RCC 7860 (cell line): ENCODE results near the gene SRRM1.

Source experiments
- DNase-seq: peaks from one replicate; pipeline ENCODE4 v3.0.0-alpha.2; 2015; ENCODE audit warnings: low spot score
- FAIRE-seq: peaks from 2 replicates; lab custom pipeline; 2012; peaks lifted over from hg19 to GRCh38; lab: Jason Lieb, UNC

The SRRM1 gene, protein sequence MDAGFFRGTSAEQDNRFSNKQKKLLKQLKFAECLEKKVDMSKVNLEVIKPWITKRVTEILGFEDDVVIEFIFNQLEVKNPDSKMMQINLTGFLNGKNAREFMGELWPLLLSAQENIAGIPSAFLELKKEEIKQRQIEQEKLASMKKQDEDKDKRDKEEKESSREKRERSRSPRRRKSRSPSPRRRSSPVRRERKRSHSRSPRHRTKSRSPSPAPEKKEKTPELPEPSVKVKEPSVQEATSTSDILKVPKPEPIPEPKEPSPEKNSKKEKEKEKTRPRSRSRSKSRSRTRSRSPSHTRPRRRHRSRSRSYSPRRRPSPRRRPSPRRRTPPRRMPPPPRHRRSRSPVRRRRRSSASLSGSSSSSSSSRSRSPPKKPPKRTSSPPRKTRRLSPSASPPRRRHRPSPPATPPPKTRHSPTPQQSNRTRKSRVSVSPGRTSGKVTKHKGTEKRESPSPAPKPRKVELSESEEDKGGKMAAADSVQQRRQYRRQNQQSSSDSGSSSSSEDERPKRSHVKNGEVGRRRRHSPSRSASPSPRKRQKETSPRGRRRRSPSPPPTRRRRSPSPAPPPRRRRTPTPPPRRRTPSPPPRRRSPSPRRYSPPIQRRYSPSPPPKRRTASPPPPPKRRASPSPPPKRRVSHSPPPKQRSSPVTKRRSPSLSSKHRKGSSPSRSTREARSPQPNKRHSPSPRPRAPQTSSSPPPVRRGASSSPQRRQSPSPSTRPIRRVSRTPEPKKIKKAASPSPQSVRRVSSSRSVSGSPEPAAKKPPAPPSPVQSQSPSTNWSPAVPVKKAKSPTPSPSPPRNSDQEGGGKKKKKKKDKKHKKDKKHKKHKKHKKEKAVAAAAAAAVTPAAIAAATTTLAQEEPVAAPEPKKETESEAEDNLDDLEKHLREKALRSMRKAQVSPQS

DNA sequence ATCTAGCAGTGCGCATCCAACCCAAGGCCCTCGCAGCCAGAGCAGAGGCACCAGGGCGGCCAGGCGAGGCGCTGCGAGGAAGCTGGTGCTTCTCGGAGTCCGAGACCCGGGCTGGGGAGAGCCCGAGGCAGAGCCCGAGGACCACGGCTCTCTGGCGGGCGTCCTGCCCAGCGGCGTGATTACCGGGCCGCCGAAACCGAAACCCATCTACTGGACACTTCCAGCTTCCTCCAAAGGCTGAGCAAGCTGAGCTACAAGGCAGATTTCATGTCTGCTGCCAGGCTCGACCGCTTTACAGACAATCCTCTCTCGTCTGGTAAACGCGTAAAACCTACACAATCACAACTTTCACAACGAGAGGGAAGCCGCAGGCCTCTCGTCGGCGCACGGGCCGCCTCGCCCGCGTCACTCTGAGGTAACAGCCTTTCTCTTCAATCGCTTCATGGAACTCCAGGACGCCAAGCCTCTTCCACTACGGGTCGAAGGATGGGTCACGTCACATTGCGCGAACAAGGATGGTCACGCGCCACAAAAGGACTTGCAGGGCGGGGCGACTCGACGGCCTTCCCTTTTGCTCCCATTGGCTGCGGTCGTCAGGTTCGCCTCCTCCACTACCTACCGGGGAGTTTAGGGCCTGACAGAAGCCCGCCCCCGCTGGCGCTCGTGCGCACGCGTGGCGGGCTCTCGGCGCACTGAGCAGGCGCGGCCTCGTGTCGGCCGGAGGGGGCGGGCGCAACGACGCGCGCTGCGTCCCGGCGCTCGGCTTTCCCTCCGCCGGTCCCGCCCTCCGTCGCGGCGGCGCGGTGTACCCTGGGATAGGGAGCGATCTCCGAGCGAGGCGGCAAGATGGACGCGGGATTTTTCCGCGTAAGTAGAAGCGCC is at the start of gene SRRM1:
SRRM1 (plus strand) TSS at position 822 of the 882 bp plus-strand sequence; CDS start at position 847, 25 bp downstream.
- DNase-seq, result peak; percentile 99
- FAIRE-seq, result peak; percentile 78

DNA sequence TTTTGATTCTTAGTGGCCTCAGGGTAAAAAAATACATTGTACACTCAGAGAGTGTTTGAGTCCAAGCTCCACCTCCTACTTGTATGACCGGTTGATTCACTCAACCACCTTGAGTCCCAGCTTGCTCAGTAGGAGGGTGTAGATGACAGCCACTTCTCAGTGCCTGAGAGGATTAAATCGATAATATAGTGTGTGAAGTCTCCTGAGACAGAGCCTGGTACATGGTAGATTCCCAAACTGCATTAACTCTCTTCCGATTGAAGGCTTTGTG is 48.8 kb upstream of the SRRM1 start:
- FAIRE-seq (no peak), DNase-seq (no peak)

DNA sequence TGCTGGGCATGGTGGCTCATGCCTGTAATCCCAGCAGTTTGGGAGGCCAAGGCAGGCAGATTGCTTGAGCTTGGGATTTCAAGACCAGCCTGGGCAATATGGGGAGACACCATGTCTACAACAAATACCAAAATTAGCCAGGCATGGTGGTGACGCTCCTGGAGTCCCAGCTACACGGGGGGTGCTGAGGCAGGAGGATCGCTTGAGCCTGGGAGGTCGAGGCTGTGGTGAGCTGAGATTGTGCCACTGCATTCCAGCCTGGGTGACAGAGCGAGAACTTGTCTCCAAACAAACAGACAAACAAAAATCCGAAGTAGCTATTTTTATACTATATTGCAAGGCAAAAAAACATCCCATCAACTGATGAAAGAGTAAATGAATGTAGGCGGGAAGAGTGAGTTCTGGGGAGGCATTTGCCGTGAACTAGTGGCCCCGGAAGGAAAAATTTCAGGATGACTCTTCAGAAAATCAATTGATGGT is 46.7 kb upstream of the SRRM1 start:
- DNase-seq (no peak), FAIRE-seq (no peak)

DNA sequence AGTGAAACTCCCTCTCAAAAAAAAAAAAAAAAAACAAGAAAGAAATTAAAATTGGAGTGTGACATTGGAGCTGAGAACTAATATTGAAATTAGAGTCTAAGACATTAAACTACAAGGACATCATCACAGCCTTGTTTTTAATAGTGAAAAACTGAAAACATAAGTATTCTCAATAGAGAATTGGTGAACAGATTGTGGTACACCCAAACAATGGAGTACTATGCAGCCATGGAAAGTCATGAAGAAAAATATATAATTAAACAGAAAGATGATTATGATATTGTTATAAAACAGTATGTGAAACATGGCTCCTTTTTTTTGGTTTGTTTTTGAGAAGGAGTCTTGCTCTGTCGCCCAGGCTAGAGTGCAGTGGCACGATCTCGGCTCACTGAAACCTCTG is 43.8 kb upstream of the SRRM1 start:
- DNase-seq, result no peak
- FAIRE-seq, result no peak

DNA sequence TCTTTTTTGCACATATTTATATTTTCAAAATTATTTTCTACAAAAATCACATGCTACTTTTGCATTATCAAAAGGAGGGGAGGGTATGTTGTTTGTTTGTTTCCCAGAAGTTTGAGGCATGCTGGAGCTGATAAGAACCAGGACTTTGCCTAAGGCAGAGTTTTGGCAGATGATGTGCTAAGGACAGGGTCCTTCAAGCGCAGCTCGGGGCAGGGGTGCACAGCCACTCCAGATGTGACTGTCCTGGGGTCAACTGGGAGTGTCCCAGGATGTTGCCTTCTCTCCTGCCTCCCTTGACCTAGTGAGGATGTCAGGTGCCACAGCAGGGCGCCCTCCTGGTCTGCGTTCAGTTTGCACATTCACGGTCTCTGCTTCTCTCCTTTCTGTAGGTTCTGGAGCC is 42.6 kb upstream of the SRRM1 start:
- no peak for FAIRE-seq
- no peak for DNase-seq

DNA sequence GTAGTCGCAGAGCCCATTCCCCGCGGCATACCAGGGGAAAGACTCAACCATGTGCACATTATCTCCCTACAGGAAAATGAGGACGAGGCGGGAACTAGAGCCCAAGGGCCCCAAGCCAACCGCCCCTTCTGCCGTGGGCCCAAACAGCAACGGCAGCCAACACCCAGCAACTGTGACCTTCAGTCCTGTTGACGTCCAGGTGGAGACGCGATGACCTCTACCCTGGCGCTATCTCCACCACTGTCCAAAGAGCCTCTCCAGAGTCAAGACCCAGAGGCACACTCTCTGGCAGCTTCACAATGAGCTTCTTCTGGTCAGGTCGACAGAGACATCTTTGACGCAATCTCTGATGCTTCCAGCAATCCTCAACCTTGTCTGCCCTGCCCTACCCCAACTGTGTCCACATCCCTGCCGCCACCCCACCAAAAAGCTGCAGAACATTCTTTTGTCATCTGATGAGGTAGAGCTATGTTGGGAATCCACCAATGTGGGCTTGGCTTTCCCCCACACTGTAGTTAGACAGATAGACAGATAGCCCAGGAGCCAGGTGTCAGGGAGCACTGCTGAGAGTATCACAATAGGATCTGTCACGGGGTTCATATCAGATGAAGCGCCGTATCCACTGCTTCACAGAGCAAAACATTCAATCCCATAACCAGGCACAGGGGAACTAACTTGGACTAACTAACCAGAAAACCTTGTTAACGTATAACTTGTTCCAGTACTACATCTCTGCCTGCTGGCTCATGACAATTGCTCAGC is 37.4 kb upstream of the SRRM1 start:
- FAIRE-seq, result no peak

DNA sequence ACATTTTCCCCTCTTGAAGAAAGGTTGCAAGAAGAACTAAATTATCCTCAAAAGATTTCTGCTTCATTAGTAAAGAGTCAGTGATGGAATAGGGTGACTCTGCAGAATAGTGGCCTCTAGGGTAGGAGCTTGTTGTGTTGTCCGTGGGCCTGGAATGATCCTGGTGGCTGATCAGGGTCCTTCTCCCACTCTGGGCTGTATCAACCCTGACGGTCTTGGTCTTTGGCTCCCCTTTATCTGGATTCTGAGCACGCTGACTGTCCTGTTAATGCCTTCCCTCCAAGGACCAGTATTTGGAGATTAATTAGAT is 36.9 kb upstream of the SRRM1 start:
- DNase-seq, result no peak
- no peak for FAIRE-seq

More for the DNA sequence above, 37.4 kb upstream of the SRRM1 start:
- no peak for DNase-seq

DNA sequence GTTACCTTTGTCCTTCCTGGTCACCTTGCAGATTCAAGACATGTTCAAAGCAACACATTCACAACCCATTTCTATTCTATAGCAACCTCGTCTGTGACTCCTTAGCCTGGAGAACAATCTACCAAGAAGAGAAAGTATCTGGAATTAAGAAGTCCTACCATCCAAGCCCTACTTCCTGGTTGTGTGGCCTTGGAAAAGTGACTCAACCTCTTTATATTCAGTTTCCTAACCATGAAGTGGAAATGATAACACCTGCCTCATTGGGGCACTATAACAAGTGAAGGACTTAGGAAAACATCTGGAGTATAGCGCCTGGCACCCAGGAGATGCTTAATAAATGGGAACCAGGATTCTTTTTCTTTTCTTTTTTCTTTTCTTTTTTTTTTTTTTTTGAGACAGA is 36.5 kb upstream of the SRRM1 start:
- no peak for DNase-seq
- no peak for FAIRE-seq

DNA sequence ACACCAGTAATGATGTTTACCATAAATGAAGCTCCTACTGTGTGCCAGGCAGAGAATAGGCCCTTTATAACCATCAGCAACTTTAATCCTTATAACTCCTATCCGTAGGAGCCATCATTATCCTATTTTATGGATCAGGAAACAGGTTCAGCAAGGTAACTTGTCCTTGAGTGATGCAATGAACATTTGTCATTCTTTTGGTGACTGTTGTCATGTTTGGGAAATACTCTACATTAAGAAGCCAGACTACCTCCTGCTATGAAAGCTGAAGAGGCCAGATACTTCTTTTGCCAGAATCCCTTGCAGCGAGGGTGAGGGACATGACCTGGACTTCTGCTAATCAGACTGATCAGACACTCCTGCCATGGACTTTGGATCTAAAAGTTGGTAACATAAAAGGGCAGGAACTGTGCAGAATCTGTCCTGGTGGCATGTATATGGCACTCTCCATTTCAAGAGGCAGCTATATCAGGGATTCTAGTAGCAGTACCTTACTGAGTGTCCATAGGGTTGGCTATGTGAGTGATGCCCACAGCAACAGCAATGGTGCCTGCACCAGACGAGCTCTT is 33.1 kb upstream of the SRRM1 start:
- DNase-seq (no peak), FAIRE-seq (no peak)

DNA sequence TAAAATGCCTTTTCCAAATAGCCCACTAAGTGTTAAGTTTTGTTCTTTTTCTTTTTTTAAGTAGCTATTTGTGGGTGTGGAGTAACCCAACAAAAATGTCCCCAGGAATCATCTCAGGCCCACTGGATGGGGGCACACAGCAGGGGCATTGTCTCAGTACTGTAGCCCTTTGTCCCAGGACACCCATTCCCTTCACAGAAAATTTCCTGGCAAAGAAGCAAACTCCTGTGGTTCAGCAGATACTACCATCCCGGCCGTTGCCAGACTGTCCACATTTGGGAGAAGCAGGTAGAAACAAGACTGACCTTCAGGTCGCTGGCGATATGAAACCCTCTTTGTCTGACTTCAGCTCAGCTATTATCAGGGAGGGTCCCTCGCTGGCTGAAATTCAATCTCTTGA is 23.7 kb upstream of the SRRM1 start:
- no peak for DNase-seq
- no peak for FAIRE-seq

DNA sequence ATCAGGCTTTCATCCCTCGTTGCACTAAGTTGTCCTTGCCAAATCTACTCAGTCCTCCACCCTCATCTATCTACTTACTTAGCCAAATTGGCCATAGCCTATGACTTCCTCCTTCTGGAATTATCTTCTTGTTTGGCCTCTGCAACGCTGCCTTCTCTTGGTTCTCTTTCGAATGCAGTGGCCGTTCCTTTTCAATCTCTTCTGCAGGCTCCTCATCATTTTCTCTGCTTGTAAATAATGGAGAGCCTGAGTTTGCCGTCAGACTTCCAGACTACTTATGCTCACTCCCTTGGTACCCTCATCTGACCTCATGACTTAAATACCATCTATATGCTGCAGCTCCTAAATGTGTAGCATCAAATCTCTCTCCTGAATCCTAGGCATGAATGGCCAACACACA is 22.4 kb upstream of the SRRM1 start:
- no peak for DNase-seq
- FAIRE-seq, result no peak

DNA sequence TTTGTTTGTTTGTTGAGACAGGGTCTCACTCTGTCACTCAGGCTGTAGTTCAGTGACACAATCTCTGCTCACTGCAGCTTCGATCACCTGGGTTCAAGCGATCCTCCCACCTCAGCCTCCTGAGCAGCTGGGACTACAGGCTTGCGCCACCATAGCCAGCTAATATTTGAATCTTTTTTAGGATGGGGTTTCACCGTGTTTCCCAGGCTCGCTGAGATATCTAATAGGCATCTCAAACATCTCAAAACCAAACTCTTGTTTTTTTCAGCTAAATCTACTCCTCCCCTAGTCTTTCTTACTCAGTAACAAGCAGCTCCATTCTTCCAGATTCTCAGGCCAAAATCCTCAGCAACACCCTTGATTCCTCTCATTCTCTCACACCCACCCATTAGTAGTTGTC is 22.0 kb upstream of the SRRM1 start:
- DNase-seq (no peak), FAIRE-seq (no peak)

DNA sequence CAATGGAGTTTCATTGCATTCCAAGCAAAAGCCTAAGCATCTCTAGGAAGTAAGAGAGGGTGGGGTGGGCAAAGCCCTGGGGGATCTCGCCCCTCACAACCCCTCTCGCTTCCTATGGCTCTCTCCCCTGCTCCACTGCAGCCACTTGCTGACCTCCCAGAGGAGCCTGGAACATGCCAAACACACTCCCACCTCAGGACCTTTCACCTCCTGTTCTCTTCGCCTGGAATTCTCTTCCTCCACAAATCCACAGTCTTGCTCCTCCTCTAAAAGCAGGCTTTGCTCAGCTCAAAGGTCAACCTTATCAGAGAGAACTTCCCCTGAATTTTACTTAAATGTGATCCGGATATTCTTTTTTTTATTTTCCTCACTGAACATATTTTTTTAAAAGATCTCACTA is 20.9 kb upstream of the SRRM1 start:
- DNase-seq, result no peak

DNA sequence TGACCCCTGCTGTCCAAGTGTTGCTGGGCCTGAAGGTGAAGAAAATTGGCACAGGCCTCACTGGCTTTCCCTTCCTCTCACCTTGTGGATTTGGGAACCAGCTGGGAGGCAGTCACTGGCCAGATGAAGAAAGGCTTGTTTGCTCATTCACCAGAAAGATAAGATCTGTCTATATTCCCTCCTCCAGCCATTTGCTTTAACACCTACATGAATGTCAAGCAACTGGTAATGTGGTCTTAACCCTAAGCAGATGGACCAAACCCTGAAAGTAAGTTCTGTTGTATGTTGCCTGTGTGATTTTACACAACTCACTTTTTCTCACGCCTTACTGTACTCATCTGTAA is 10.3 kb upstream of the SRRM1 start:
- DNase-seq, result no peak
- no peak for FAIRE-seq

More for the DNA sequence above, 20.9 kb upstream of the SRRM1 start:
- no peak for FAIRE-seq

DNA sequence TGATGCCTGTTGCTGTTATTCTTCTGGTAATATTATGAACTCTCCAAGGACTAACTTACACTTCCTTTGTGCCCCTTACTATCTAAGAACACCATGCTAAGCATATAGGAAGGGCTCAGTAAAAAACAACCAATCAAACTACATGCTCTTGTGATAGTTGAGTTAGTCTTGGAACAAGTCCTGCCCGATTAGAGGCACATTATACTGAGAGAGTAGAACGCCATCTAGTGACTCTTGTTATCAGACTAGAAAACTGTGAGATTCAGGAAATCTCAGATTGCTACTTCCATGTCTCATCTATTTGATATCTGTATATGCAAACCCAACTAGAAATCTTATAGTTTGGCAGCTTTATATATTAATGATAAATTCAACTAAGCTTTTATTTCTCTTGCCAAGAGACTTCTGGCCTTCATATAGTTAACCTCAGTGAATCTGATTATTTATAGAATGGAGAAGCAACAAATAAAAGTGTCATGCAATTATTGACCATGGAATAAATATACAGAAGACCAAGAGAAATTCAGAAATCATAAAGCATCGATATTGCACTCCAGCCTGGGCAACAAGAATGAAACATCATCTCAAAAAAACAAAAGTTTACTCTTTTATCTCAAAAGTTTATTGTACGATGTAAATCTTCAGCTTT is 7.8 kb upstream of the SRRM1 start:
- DNase-seq (peak; percentile 70), FAIRE-seq (peak; percentile 82)

DNA sequence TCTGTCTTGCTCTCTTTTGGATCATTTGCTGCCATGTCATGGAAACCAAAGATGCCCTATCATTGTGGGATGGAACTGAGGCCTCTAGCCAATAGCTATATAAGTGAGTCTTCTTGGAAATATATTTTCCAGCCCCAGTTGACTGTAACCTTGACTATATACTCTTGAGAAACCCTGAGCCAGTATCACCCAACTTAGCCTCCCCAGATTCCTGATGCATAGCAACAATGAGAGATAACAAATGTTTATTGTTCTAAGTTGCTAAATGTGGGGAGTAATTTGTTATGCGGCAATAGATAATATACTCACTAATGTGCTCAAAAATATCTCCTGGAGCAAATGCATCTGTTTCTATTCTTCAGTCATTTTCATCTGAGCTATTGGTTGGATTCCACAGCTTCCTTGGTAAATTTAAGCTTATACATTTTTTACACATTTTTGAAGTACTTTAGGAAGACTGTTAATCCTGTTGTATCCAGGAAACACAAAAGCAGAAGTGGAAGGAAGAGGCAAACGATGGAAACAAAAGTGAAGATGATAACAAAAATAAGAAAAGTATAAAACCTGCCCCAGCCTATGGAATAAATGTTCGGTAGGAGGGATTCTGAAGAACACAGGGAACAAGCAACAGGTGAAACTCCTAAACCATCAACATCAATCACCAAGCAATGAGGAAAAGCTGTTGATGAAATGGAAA is 6.3 kb upstream of the SRRM1 start:
- FAIRE-seq, result no peak

DNA sequence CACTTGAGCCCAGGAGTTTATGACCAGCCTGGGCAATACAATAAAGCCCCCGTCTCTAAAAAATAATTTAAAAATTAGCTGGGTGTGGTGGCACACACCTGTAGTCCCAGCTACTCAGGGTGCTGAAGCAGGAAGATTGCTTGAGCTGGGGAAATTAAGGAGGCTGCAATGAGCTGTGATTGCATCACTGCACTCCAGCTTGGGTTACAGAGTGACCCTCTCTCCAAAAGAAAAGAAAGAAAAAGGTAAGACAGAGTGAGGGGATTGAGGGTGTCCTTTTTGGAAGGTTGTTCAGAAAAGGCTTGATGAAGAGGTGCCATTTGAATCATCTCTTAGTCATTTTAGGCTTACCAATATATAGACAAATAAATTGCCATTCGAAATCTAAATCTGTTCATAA is 4.0 kb upstream of the SRRM1 start:
- no peak for DNase-seq
- no peak for FAIRE-seq

More for the DNA sequence above, 6.3 kb upstream of the SRRM1 start:
- DNase-seq, result no peak

DNA sequence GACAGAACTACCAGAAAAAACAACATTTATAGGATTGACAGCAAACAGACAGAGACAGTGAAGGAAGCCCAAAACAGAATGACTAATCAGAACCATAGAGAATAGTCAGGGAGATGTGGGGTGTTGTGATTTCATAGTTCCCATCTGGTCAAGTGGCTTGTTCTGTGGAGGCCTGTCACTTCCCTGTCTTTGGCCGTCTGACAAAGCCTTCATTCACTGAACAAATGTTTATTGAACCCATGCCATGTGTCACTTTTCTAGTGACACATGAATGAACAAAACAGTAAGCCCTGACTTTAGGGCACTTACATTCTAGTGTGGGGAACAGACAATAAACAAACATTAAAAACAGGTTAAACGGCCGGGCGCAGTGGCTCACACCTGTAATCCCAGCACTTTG is 3.2 kb upstream of the SRRM1 start:
- FAIRE-seq, result no peak
- no peak for DNase-seq

DNA sequence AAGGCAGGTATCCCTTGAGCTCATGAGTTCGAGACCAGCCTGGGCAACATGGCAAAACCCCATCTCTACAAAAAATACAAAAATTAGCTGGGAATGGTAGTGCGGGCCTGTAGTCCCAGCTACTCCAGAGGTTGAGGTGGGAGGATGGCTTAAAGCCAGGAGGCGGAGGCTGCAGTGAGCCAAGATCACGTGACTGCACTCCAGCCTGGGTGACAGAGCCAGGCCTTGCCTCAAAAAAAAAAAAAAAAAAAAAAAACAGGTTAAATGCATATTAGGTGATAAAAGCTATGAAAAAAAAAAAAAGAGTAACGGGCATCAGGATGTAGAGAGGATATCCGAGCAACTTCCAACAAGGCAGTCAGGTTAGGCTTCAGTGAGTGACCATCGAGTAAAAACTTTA is 2.8 kb upstream of the SRRM1 start:
- FAIRE-seq, result no peak
- no peak for DNase-seq
